HT-29 (cell line): ENCODE measurements around the gene CIT. TPM values are rescaled to one million over a fixed set of nuclear protein-coding genes. Genes with fewer than 3 reads are reported as not detected.
"Not testable (repeated sequence)": the region's sequence is repeated elsewhere in the genome, so short reads cannot be mapped to it uniquely, and the experiment has no call there.

Experiments used
- DNase-seq: peaks from one replicate; pipeline ENCODE4 v3.0.0-alpha.2; 2015; ENCODE audit warnings: low spot score
- total RNA-seq: library from RNA; depleted of rRNA; stranded (reverse); fragments of >200 nt; shearing (Covaris generic); gene quantifications from 2 replicates; pipeline ENCODE4 v1.2.3, GENCODE V29; 2014

CIT gene
- total RNA-seq, 1 experiment from 2014 or later, result 29.4 TPM

- DNase-seq, result no peak
These were observed 132.1 kb downstream of the CIT start for GRCh38 chr12:119744900-119745606.

GRCh38 chr12:119742700-119743099 lies 134.4 kb downstream of the CIT start:
- no peak for DNase-seq

- no peak for DNase-seq
These were observed 136.3 kb downstream of the CIT start for GRCh38 chr12:119740830-119741229.

GRCh38 chr12:119735079-119735478 lies 142.0 kb downstream of the CIT start:
- DNase-seq, result no peak

GRCh38 chr12:119730381-119730780 lies 146.7 kb downstream of the CIT start:
- DNase-seq, result no peak

GRCh38 chr12:119729871-119730270 lies 147.2 kb downstream of the CIT start:
- DNase-seq, result no peak

GRCh38 chr12:119728444-119728745 lies 148.7 kb downstream of the CIT start:
- no peak for DNase-seq

- DNase-seq, result no peak
These were observed 149.3 kb downstream of the CIT start for GRCh38 chr12:119727600-119728443.

- DNase-seq, result no peak
These were observed 151.6 kb downstream of the CIT start for GRCh38 chr12:119725523-119725922.

- no peak for DNase-seq
These were observed 155.8 kb downstream of the CIT start for GRCh38 chr12:119721306-119721705.

- no peak for DNase-seq
These were observed 156.8 kb downstream of the CIT start for GRCh38 chr12:119720349-119720748.

- no peak for DNase-seq
These were observed 159.0 kb downstream of the CIT start for GRCh38 chr12:119718141-119718540.

GRCh38 chr12:119715268-119715620 lies 161.9 kb downstream of the CIT start:
- no peak for DNase-seq

- no peak for DNase-seq
These were observed 162.4 kb downstream of the CIT start for GRCh38 chr12:119714614-119715267.

- no peak for DNase-seq
These were observed 163.5 kb downstream of the CIT start for GRCh38 chr12:119713551-119714031.

GRCh38 chr12:119712721-119713120 lies 164.4 kb downstream of the CIT start:
- DNase-seq, result no peak

- DNase-seq, result no peak
These were observed 165.4 kb downstream of the CIT start for GRCh38 chr12:119711693-119712092.

- DNase-seq, result no peak
These were observed 166.1 kb downstream of the CIT start for GRCh38 chr12:119710965-119711551.

GRCh38 chr12:119710374-119710964 lies 166.7 kb downstream of the CIT start:
- DNase-seq, result no peak

- DNase-seq, result not testable (repeated sequence)
These were observed 170.7 kb downstream of the CIT start for GRCh38 chr12:119706427-119706826.

GRCh38 chr12:119705182-119705581 lies 171.9 kb downstream of the CIT start:
- no peak for DNase-seq
